HL-60 (cell line): ENCODE results near the gene PI4KB.

Experiments used
- DNase-seq, 2 experiments: peaks; one replicate each; pipeline ENCODE4 v3.0.0-alpha.2; 2010 to 2020; ENCODE audit warnings: low read depth in 1 of 2, low spot score in 1 of 2
- H3K27ac ChIP-seq: fragments of 250-450 bp; sonication (Bioruptor Pico); replicated peaks from 2 replicates; pipeline ENCODE4 v1.5.1; 2020; ENCODE audit warnings: mild to moderate bottlenecking, moderate library complexity
- H3K27me3 ChIP-seq: fragments of 250-450 bp; sonication (Bioruptor Pico); 2 replicates; pipeline ENCODE4 v1.5.1; 2021; ENCODE audit warnings: mild to moderate bottlenecking, moderate library complexity; ENCODE audit not compliant: insufficient read depth, poor library complexity, severe bottlenecking
- H3K4me3 ChIP-seq: replicated peaks from 2 replicates; pipeline ENCODE4 v1.5.1; 2011; ENCODE audit warnings: mild to moderate bottlenecking, control low read depth, low read length; ENCODE audit not compliant: insufficient read depth
- GABPA ChIP-seq: IDR thresholded peaks from 2 replicates; pipeline ENCODE4 v1.6.1; 2012; ENCODE audit warnings: low read depth
- POLR2AphosphoS5 ChIP-seq: IDR thresholded peaks from 2 replicates; pipeline ENCODE4 v1.6.1; 2012; ENCODE audit warnings: low read depth
- REST ChIP-seq: IDR thresholded peaks from 2 replicates; pipeline ENCODE4 v1.6.1; 2012; ENCODE audit warnings: low read depth; ENCODE audit not compliant: insufficient replicate concordance
- SPI1 ChIP-seq: IDR thresholded peaks from 2 replicates; pipeline ENCODE4 v1.6.1; 2012; ENCODE audit warnings: low read depth, mild to moderate bottlenecking, borderline replicate concordance
- TF ChIP-seq, protein P1 (sequence below): IDR thresholded peaks from one replicate; pipeline ENCODE4 v1.5.1; 2011; ENCODE audit warnings: low read length, control low read depth, inconsistent platforms; ENCODE audit not compliant: insufficient read depth

Gene PI4KB

DNA sequence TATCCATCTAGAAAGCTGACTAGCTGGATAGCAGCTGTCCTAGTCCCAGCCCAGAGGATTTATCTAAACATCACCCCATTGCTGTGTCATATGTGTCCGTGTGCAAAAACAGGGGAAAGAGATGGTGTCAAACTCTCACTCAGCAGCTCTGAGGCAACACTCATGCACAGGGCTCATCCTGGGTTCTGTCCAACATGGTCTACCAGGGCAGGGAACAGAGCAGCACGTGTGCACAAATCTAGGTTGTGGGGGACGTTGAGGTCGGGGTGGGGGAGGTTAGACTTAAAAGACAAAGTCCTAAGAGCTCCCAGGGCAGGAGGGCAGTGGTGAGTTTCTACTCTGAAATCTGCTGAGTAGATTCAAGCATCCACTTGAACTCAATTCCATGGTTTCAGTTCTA is 16.2 kb downstream of the PI4KB start:
- H3K27ac ChIP-seq, result no peak overlapping the region

DNA sequence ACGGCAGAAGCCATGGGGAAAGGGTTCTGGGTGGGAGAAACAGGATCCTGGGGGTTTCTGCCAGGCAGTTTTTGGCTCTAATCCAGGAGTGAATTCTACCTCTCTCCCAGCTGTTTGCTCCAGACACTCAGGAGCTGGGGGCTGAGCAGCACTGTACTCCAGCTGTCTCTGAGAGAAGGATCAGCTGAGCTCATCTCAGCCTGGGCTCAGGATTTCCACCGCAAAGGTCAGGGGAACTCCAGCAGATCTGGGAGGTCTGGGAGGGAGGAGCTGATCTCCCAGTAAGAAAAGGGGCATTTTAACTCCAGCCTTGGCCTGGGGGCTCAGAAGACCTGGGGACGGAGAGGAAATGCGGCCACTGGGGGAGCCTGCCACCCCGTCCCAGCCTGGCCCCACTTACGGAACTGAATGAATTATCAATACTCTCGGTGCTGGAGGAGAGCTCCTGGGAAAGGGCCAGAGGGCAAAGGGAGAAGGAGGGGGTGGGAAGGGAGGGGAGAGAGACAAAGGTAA is 17.3 kb downstream of the PI4KB start:
- DNase-seq, result no peak
- no peak for TF ChIP-seq POLR2AphosphoS5
- Histone ChIP-seq H3K27ac (no peak overlapping the region), H3K27me3 (no peaks in the 10 kb centered on the region), H3K4me3 (no peak overlapping the region)

More for the DNA sequence above, 16.2 kb downstream of the PI4KB start:
- no peak overlapping the region for H3K4me3 ChIP-seq
- no peaks in the 10 kb centered on the region for H3K27me3 ChIP-seq
- DNase-seq, result no peak
- TF ChIP-seq GABPA, result no peak
- no peak for TF ChIP-seq SPI1
- TF ChIP-seq REST, result no peak
- TF ChIP-seq POLR2AphosphoS5, result no peak
- TF ChIP-seq, protein P1, sequence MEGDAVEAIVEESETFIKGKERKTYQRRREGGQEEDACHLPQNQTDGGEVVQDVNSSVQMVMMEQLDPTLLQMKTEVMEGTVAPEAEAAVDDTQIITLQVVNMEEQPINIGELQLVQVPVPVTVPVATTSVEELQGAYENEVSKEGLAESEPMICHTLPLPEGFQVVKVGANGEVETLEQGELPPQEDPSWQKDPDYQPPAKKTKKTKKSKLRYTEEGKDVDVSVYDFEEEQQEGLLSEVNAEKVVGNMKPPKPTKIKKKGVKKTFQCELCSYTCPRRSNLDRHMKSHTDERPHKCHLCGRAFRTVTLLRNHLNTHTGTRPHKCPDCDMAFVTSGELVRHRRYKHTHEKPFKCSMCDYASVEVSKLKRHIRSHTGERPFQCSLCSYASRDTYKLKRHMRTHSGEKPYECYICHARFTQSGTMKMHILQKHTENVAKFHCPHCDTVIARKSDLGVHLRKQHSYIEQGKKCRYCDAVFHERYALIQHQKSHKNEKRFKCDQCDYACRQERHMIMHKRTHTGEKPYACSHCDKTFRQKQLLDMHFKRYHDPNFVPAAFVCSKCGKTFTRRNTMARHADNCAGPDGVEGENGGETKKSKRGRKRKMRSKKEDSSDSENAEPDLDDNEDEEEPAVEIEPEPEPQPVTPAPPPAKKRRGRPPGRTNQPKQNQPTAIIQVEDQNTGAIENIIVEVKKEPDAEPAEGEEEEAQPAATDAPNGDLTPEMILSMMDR, result no peak

GRCh38 chr1:151294742-151295462 is 32.3 kb downstream of the PI4KB start:
- Histone ChIP-seq H3K27ac (no peak overlapping the region), H3K27me3 (no peaks in the 10 kb centered on the region), H3K4me3 (no peak overlapping the region)
- no peak for DNase-seq
- TF ChIP-seq, protein P1, result no peak
- TF ChIP-seq GABPA, result no peak
- TF ChIP-seq SPI1, result no peak
- TF ChIP-seq POLR2AphosphoS5, result no peak
- TF ChIP-seq REST, result no peak

DNA sequence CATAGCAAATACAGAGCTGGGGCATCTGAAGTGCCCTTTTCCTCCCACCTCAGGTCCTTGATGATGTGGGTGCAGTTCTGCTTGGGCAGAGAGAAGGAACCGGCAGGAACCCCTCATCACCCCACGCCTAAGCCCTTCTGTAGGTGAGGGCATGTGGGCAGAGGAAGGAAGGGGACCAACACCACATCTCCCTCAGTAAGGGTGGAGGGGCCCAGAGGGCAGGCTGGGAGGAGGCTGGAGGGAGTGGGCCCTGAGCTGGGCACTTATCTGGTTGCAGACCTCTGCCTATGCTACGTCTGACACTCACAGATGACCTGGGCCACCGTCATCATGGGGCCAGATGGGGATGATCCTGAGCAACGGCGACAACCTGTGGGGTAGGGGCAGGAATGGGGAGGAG is 34.1 kb downstream of the PI4KB start:
- Histone ChIP-seq H3K4me3 (no peak overlapping the region), H3K27me3 (no peaks in the 10 kb centered on the region), H3K27ac (no peak overlapping the region)
- no peak for TF ChIP-seq SPI1
- no peak for TF ChIP-seq REST
- TF ChIP-seq GABPA, result no peak
- TF ChIP-seq POLR2AphosphoS5, result no peak
- TF ChIP-seq, protein P1, result no peak
- DNase-seq, result no peak
